Stimulated activated CD8-positive, alpha-beta memory T cell treated with anti-CD3 and anti-CD28 coated beads, Interleukin-12 subunit alpha, Interleukin-12 subunit beta, amount 100 ng/mL, for 4 hours (primary cell): ENCODE measurements around the gene BFSP2.

Experiments used
- DNase-seq: peaks from one replicate; pipeline ENCODE4 v3.0.0-alpha.2; 2020; ENCODE audit warnings: low read depth

BFSP2 gene

DNA sequence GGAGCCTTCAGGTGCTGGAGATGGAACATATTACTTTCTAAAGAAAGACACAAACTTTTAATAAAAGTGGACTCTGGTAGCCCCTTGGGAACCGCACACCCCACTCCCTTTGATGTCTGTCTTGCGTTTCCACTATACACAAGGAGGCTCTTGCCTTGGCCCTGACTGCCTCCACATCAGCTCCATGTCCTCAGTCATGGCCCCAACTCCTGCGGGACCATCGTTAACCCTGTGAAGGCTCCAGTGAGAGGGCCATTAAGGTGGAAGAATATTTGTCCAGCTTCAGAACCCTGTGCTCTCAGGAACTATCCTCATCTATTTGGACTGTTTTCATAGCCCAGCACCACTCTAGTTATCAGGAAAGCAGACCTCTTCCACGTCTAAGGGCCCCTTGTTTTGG, 16.1 kb upstream of the BFSP2 start:
- DNase-seq: no peak

DNA sequence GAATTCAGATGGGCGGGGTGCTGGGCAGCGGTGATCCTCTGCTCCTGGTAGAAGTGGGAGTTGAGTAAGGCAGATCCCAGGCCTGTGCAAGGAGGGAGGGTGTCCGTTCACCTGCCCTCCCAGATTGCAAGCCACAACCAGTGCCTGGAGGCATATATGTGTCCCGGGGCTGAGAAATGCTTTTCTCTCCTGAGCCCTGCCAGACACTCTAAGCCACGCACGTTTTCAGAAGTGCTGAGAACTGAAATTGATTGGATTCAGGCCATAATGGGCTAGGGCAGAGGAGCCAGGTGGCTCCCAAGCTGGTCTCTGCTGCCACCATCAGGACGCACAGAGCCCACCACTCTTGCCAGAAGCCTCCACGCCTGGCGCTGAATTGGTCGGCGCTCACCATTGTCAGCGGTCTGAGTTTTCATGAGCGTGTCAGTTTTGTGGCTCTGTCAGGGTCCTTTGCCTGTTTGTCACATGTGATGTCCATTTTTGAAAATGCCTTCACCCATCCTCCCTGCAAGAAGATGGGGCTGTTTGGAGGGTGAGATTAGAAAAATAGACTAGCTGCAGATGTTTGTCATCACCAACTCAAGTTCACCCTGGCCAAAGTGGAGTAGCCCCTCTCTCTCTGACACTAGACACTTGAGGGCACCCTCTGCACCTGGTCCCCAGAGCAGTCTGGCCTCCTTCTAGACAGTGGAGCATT, 15.4 kb upstream of the BFSP2 start:
- no peak for DNase-seq

DNA sequence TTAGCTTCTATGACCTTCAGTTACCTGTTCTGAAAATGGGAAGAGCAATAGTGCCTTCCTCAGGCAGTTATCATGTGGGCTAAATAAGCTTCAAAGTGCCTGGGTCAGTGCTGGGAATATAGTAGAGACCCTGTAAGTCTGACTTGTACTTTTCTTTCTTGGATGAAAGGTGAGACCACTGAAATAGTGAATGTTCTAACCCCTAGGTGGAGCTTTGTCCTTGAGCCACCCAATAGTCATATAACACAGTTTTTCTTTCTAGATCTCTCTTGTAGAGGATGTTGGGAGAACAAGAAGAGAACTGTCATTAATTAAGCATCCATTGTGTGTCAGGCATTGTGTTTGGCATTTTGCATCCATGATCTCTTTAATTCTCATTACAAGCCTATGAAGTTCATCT, 13.0 kb upstream of the BFSP2 start:
- DNase-seq: no peak

DNA sequence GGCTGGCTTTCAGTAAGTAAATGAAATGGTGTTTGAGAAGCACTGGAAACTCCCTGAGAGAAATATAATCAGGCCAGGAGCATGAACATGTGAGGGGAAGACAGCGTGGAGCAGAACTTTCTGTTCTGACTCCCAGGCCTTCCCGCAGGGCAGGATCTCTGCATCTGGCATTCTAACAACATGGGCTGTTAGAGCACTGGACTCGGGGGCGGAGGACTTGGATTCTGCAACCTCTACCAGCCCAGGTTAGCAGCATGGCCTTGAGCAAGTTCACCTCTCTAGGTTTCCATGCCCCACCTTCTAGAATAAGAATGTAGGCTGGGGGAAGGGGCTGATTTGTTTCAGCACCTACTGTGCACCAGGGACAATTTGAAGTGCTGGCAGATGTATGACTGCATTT, 12.5 kb upstream of the BFSP2 start:
- DNase-seq: no peak

DNA sequence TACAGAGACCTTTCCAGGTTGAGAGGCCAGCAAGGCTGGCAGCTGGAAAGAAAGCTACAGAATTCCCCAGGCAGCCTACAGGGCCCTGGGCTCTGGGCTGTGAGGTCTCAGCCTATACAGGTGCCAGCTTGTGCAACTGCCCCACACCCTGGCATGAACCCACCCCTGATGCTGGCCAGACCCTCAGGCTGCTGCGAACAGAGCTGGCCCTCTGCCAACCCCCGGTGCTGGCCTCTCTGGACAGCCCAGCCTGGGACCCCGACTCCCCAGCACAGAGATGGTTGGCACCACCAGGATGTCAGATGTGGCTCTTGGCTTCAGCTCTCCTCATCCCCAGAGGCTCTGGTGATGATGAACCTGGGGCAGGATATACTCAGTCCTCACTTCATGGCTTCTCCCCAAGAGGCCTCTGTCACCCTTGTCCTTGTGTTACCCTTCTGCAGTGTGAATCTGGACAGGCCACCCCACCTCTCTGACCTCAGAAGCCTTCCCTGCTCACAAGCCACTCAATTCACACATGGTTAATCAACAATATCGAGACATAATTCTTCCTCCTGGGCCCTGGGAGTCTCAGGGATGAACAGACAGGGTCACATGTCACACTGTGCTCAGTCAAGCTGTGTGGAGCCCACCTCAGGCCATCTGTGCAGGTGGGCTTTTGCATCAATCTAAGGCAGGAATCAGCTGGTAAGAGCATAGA, 11.0 kb upstream of the BFSP2 start:
- DNase-seq: no peak

DNA sequence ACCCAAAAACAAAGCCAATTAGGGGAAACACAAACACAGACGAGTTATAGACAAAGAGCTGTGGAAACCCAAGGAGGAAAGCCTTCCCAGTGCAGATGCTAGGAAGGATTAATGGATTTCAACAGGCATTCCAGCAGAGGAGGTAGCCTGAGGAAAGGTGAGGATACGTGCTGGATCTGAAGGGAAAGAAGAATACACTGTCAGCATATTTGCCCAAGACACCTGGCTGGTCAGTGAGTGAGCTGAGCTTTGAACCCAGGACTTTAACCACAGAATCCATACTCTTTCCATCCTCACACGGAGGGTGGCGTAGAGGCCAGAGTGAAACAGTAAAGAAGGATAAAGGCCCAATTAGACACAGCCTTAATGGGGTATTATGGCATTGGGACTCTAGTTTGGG, 9.1 kb upstream of the BFSP2 start:
- DNase-seq: no peak

DNA sequence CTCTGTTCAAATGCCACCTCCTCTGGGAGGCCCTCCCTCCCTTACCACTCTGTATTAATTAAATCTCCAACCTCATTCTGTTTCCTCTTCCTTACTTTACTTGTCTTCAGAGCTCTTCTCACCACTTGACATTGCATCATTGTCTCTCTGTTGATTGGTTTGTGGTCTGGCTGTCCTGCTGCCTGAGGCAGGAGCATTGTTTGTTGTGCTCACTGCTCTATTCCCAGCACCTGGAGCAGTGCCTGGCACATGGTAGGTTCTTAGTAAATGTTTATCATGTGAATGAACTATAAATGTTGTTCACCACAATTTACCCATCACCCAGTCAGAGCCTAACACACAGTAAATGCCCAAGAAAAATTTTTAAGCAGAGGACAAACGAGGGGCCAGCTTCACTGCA, 6.7 kb upstream of the BFSP2 start:
- DNase-seq: no peak

DNA sequence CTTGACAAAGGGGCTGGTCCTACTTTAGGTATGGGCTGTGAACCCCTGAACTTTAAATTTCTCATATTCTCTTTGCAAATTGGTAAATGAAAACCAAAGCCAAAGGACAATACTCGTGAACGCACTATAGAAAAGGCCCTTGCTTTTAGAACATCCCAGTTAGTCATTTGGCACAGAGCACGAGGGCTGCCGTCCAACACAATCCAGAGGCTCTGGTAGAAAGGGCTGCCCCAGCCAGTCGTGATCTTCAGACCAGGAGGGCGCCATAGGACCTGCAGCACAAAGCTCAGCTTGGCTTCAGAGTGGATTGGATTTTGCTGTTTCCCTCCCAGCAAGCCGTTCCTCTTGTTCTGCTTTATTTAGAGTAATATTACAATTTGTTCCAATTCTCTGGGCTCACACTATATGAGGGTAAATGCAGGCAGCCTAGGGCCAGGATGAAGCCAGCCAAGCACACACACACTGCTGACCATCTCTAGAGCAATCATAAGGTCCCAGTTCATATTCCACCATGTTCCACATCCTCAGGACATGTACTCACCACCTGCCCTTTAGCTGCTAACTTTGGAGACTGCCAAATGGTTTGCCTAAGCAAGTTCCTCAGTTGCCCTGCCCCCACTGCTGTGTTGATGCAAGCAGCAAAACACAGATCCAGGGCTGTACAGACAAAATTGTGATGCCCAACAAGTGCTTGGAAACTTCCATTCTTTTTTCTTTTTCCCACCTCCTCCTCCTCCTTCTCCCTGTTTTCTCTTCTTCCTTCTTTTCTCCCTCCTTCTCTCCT, 6.0 kb upstream of the BFSP2 start:
- no peak for DNase-seq

DNA sequence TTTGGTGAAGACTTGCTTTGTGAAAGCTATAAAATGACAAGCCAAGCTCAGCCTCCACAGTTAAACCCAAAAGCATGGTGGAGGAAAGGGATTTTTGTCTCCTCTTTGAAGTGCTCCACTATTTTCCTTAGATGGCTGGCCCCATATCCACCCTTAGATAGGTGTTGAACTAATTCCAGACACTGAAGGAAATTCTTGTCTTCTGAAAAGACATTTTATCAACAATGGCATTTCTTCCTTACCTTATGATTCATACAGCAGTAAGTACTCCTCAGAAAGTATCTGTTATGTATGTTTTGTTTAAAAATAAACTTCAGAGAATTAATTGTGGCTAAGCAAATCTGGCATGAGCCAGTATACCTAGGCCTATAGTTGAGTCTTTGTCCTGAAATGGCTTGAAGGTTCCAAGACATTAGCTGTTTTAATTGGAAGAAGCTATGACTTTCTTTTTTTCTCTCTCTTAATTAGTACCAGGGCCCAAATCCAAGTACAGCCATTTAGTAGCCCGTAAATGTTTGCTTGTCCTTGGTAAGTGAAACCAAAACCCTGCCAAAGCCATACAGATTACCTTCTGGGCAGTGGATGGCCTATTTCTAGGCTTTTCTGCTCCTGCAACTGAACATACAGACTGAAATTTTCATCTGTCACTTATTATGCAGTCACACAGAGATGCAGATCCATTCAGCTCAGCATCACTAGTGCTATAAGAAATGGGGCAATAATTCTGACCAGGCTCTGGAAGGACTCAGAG, 5.1 kb upstream of the BFSP2 start:
- DNase-seq: no peak

DNA sequence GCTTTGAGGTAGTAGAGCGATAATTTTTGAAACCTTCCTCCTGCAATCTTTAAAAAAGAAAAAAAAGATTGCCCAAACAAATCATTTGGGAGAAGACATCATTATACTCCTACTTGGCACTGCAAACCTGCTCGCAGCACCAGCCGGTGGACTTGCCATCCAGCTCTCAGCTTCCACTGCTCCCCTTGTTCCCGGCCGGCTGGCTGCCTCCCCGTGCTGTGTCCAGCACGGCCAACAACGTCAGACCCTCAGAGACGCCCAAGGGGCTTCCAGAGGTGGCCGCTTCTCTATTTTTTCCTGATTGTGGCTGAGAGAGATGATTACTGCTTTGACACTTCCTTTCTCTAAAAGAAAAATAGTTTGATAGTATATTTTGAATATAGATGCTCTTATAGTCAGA, 3.0 kb upstream of the BFSP2 start:
- DNase-seq: no peak

DNA sequence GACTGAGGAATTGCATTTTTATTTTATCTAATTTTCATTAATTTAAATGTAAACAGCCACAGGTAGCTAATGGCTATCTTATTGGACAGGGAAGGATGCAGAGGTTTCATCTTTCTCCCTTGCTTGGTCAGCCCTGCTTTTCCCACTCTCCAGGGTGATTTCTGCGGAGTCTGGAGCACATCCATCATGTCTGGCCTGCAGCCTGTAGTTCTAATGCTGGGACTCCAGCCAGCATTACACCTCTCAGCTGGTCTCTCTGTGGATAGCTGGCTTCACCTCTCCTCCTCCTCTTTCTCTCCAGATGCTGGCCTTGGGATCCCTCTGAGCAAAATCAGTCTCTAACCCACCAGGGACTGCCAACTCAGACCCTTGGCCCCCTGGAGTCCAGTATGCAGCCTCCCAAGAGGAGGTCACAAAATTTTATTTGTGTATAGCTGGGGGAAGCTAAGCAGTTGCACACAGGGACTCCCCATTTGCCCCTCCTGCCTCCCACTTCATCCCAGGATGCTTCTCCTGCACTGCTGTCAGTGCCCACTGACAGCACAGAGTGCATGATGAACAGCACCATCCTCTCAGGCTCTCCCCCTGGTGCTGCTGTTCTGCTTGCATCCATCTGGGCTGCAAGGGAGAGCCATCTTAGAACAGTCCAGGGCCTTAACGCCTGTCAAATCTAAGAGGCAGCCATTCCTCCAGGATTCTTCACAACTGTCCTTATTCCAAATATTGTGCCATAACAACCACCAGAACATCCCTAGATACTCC, 1.7 kb downstream of the BFSP2 start:
- no peak for DNase-seq

DNA sequence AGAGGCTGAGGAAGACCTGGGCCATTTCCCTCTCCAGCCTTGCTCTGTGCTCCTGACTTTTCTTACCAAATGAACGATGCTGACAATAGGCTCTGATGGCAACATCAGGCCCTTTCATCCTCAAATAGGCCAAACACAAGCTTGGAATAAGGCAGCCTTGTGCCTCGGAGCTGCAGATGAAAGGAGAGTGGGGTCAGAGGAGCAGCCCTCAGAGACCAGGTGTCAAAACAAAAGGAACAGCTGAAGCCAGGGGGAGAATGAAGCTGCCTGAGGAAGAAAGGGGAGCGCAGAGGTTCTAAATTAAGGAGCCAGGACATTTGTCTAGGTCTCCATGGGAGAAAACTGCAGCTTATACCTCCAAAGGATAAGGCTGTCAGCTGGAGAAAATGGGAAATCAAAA, 5.1 kb downstream of the BFSP2 start:
- no peak for DNase-seq

DNA sequence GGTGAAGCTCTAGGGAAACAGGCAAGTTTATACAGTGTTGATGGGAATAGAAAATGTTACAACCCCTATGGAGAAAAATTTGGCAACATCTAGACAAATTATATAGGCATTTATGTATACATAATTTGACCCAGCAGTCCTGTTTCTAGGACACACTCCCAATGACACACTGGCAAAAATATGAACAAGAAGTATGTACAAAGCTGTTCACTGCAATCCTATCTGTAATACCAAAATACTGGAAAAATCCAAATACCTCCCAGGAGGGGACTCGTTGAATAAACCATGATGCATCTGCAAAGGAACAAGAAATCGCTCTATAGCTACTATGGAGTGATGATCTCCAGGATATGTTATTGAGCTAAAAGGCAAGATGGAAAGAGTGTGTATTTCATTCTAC, 8.5 kb downstream of the BFSP2 start:
- DNase-seq: no peak

DNA sequence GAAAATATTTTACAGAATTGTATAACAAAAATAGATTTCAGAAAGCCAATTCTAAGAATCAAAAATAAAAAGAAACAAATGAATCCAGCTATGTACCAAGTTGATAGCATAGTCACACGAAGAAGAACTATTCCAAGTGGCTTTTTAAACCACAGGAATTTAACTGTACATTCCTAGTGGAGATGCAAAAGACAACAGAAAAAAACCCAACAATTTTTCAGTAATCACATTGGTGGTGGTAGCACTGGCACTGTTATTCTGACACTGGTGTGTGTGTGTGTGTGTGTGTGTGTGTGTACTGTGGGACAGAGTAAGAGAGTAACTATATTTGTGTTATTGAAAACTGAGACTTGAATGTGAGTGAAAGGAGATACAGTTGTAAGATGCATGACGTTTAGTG, 9.1 kb downstream of the BFSP2 start:
- no peak for DNase-seq

DNA sequence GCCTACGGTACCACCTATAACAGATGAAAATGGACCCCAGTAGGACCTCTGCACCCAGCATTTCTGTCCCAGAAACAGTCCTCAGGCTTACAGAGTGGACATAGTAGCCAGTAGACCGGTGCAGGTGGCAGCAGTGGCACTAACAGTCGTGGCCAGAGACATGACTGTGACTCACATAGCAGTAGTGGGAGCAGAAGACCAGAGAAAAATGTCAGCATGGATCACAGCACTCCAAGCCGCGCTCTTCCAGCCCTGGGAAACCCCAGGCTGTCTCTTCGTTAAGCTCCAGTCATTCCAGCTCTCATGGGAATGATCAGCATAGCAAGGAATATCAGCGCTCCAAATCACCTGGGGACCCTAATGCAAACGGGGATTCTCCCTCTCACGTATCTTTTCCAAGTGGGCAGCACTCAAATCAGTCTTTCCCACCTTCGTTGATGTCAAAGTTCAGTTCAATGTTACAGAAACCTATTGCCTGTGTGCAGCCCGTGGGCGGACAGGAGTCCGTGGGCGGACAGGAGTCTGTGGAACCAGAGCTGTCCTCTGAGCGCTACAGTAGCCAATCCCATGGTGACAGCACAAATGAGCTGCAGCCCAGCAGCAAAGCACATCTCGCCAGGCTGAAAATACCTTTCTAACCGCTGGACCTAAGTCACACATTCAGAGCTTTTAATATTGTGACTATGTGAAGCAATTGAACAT, 10.5 kb downstream of the BFSP2 start:
- DNase-seq: no peak

DNA sequence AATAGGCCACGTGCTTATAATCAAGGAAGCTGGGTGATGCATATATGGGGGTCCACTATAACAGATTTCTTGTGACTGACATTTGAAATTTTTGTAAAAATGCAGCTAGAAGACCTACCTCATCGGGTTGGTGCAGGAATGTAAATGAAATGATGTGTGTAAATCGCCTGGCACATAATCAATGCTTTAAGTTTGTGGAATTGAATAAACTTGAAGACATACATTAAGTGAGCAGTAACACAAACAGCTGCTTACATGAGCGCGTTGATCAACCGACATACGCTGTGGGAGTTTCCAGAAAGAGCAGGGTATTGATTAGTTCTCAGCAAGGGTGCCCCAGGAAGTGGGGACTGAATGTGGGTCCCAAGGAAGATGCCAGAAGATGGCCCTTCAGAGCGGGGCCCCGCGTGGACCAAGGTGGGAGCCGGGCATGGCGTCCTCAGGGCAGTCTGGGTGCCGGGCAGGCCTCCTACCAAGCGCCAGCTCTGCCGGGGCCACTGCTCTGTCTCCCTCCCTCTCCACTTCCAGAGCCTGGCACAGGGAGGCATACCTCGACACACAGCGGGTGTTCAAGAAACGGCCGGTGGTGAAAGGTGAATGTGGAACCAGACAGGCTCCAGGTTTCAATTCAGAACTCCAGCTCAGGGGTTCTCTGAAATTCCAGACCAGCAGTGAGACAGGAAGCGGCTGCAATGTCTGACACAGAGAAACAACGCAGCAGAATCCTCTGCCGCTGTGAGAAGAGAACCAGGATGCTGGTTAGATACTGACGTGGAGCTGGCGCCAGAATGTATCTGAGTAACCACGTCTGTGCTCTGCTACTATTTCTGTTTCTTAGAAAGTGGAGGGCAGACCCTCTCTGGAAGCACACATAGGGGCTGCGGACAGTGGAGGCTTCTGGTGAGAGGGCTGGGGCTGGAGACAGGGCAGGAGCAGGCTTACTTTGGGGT, 12.6 kb downstream of the BFSP2 start:
- DNase-seq: no peak

DNA sequence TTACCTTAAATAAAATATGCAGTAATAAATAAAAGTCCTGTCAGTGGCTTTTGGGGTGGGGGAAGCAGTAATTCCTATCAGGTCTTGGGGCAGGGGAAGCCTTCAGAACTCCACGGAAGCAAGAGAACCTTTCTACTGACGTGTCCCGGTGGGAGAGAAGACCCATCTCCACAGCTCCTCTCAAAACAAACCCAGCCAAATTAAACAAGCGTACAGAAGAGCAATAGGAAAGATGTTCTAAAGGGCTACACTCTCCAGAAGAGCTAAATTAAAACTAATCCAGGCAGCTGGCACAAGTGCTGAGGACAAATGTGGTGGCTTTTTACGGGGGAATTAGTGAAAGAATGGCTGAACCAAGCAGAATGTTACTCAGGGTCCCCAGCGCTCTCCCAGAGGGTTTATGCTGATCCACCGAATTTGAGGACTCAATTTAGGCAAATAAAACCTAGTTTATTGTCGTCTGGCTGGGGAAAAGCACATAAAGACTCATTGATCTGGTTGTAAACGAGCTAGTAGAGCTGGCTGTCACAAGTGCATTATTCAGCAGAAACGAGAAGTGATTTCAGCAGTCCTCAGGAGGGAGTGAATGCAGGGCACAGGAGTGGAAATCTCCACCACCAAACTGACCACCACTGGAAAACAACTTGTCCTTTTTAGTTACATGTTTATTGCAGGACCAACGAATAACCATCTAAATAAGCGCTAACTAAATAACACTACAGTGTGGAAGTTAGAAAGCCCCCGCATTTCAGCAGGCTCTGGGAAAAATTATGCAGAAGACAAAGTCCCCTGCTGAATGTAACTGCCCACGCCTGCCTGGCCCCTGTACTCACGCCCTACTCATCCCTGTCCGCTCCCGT, 13.5 kb downstream of the BFSP2 start:
- DNase-seq: no peak

DNA sequence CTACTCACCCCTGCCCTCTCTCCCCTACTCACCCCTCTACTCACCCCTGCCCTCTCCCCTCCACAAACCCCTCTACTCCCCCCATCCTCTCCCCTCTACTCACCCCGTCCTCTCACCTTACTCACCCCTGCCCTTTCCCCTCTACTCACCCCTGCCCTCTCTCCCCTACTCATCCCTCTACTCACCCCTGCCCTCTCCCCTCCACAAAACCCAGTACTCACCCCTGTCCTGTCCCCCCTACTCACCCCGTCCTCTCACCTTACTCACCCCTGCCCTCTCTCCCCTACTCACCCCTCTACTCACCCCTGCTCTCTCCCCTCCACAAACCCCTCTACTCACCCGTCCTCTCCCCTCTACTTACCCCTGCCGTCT, 14.2 kb downstream of the BFSP2 start:
- DNase-seq: no peak

DNA sequence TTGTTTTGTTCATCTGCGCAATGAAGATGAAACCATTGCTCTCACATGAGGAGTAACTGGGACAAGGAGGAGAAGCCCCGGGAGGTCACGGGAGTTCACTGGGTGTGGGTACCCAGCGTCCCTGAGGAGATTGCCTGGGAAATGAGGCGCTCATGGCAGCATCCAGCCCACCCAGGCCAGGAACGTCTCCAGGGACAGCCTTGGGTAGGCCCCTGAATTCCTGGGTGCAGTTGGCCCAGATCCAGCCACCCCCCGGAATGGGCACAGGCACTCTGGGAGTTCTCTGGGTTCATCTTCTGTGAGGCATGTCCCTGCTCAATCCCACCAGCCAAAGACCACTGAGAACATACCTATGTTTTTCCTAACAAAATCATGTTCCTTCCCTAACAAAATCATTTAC, 18.5 kb downstream of the BFSP2 start:
- DNase-seq: no peak
